HFF-Myc (cell line): ENCODE measurements around the gene ZNF45.
"Not testable (repeated sequence)": the region's sequence is repeated elsewhere in the genome, so short reads cannot be mapped to it uniquely, and the experiment has no call there.

Source experiments
- DNase-seq: peaks from one replicate; pipeline ENCODE4 v3.0.0-alpha.2; 2011; ENCODE audit warnings: low read depth; ENCODE audit errors: extremely low read depth
- H3K4me3 ChIP-seq: replicated peaks from 2 replicates; pipeline ENCODE4 v1.5.1; 2011; ENCODE audit warnings: low read depth, mild to moderate bottlenecking, control low read depth, low read length
- CTCF ChIP-seq: IDR thresholded peaks from 2 replicates; pipeline ENCODE4 v1.5.1; 2012; ENCODE audit warnings: mild to moderate bottlenecking, low read depth, low read length, control low read depth; ENCODE audit errors: missing control alignments

The ZNF45 gene

GRCh38 chr19:43960411-43960810 lies 25.3 kb upstream of the ZNF45 start:
- H3K4me3 ChIP-seq = no peak overlapping the region
- no peak for TF ChIP-seq CTCF
- no peak for DNase-seq

GRCh38 chr19:43957891-43958290 lies 22.8 kb upstream of the ZNF45 start:
- TF ChIP-seq CTCF = no peak
- peak; percentile 66 for DNase-seq
- H3K4me3 ChIP-seq = no peak overlapping the region

- H3K4me3 ChIP-seq = no peak overlapping the region
- no peak for TF ChIP-seq CTCF
- DNase-seq = no peak
These were observed 21.7 kb upstream of the ZNF45 start for GRCh38 chr19:43956827-43957226.

- H3K4me3 ChIP-seq = peak within 1 kb of the TSS; percentile 82
- DNase-seq = peak; percentile 95
- peak; percentile 40 for TF ChIP-seq CTCF
These were observed 16.0 kb upstream of the ZNF45 start, which contains the start of gene ZNF221 for GRCh38 chr19:43950834-43951645. Gene ZNF221, plus strand, starts transcription at chr19:43951228. Its CDS starts 11,499 bp downstream, at chr19:43962727.

- not testable (repeated sequence) for H3K4me3 ChIP-seq, DNase-seq
These were observed 14.7 kb upstream of the ZNF45 start for GRCh38 chr19:43949803-43950202.

- not testable (repeated sequence) for H3K4me3 ChIP-seq, DNase-seq
These were observed 12.3 kb upstream of the ZNF45 start for GRCh38 chr19:43947412-43947811.

- no peak overlapping the region for H3K4me3 ChIP-seq
- no peak for TF ChIP-seq CTCF
- DNase-seq = no peak
These were observed 6.1 kb upstream of the ZNF45 start for GRCh38 chr19:43941209-43941608.

GRCh38 chr19:43940719-43941118 lies 5.6 kb upstream of the ZNF45 start:
- TF ChIP-seq CTCF = no peak
- DNase-seq = no peak
- H3K4me3 ChIP-seq = no peak overlapping the region
